ENCODE measurements around the gene MCC. TPM values are rescaled to one million over a fixed set of nuclear protein-coding genes. Genes with fewer than 3 reads are reported as not detected.
A peak's percentile ranks its signal among the peaks of the same experiment; 100 is the strongest.

The MCC gene
- total RNA-seq, 1 experiment from 2014 or later, result 0.60 TPM

DNA sequence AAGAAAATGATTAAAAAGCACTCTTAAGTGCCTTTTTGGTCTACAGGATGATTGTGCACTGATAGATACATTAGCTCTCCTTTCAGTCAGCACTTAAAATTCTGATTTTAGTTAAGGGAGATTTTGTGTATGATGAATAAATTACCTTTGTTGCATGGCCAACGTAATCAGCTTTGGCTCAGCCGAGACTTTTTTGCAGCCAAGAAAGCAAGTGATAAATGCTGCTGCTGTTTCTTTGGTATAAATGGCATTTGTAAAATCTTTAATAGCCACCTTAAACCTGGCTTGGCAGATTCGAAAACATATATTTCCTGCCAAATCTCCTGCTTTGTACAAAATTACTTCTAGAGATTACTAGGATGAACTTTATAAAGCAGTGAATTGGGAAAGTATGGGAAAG lies 364.0 kb downstream of the MCC start:
- CTCF ChIA-PET, result no interaction called here
- Histone ChIP-seq H3K4me3 (ENCODE audit: low read depth, low read length, poor library complexity, severe bottlenecking) (no peak overlapping the region), H3K4me1 (ENCODE audit: insufficient read depth, low read length, poor library complexity, severe bottlenecking) (no peaks in the 10 kb centered on the region), H3K36me3 (ENCODE audit: insufficient read depth, low read length, poor library complexity, severe bottlenecking) (no peaks in the 10 kb centered on the region), H3K9me3 (ENCODE audit: low read depth, low read length, poor library complexity, severe bottlenecking) (no peaks in the 10 kb centered on the region), H3K27ac (ENCODE audit: low read depth, low read length, poor library complexity, severe bottlenecking) (no peak overlapping the region), H3K27me3 (replicated peaks; ENCODE audit: insufficient read depth, low read depth, low read length, poor library complexity) (no peaks in the 10 kb centered on the region)
- TF ChIP-seq EZH2 (IDR thresholded peaks at IDR 0.05; ENCODE audit: borderline replicate concordance, low read depth, low read length, poor library complexity, severe bottlenecking), result no peak
- POLR2A ChIA-PET (ENCODE audit: low non-redundant PET), result no interaction called here
- no TSS peak for BruUV-seq (replicated peaks)
- DNase-seq (ENCODE audit: low spot score), result no peak
- intact Hi-C loops (cut with micrococcal nuclease; ENCODE audit: unreplicated experiment), result no loop called here

GRCh38 chr5:113123618-113124017 lies 364.6 kb downstream of the MCC start:
- CTCF ChIA-PET, result no interaction called here
- no TSS peak for BruUV-seq (replicated peaks)
- no peak overlapping the region for H3K27ac ChIP-seq (ENCODE audit: low read depth, low read length, poor library complexity, severe bottlenecking)
- DNase-seq (ENCODE audit: low spot score), result peak; percentile 30
- POLR2A ChIA-PET (ENCODE audit: low non-redundant PET), result no interaction called here
- H3K4me3 ChIP-seq (ENCODE audit: low read depth, low read length, poor library complexity, severe bottlenecking), result no peak overlapping the region
- no peaks in the 10 kb centered on the region for H3K27me3 ChIP-seq (replicated peaks; ENCODE audit: insufficient read depth, low read depth, low read length, poor library complexity)
- peak; percentile 49 for TF ChIP-seq CTCF (conservative IDR thresholded peaks at IDR 0.05; ENCODE audit: low read depth, low read length)
- no peak for TF ChIP-seq EZH2 (IDR thresholded peaks at IDR 0.05; ENCODE audit: borderline replicate concordance, low read depth, low read length, poor library complexity, severe bottlenecking)
- H3K9me3 ChIP-seq (ENCODE audit: low read depth, low read length, poor library complexity, severe bottlenecking), result no peaks in the 10 kb centered on the region
- H3K36me3 ChIP-seq (ENCODE audit: insufficient read depth, low read length, poor library complexity, severe bottlenecking), result no peaks in the 10 kb centered on the region
- no peaks in the 10 kb centered on the region for H3K4me1 ChIP-seq (ENCODE audit: insufficient read depth, low read length, poor library complexity, severe bottlenecking)
- intact Hi-C loops (cut with micrococcal nuclease; ENCODE audit: unreplicated experiment), result no loop called here

- intact Hi-C loops (cut with micrococcal nuclease; ENCODE audit: unreplicated experiment), result no loop called here
- H3K4me3 ChIP-seq (ENCODE audit: low read depth, low read length, poor library complexity, severe bottlenecking), result no peak overlapping the region
- no peaks in the 10 kb centered on the region for H3K27me3 ChIP-seq (replicated peaks; ENCODE audit: insufficient read depth, low read depth, low read length, poor library complexity)
- H3K9me3 ChIP-seq (ENCODE audit: low read depth, low read length, poor library complexity, severe bottlenecking), result no peaks in the 10 kb centered on the region
- no peaks in the 10 kb centered on the region for H3K36me3 ChIP-seq (ENCODE audit: insufficient read depth, low read length, poor library complexity, severe bottlenecking)
- BruUV-seq (replicated peaks), result no TSS peak
- no peak overlapping the region for H3K27ac ChIP-seq (ENCODE audit: low read depth, low read length, poor library complexity, severe bottlenecking)
- TF ChIP-seq EZH2 (IDR thresholded peaks at IDR 0.05; ENCODE audit: borderline replicate concordance, low read depth, low read length, poor library complexity, severe bottlenecking) (no peak), CTCF (conservative IDR thresholded peaks at IDR 0.05; ENCODE audit: low read depth, low read length) (no peak)
- no peak for DNase-seq (ENCODE audit: low spot score)
- POLR2A ChIA-PET (ENCODE audit: low non-redundant PET), result no interaction called here
- CTCF ChIA-PET, result no interaction called here
- H3K4me1 ChIP-seq (ENCODE audit: insufficient read depth, low read length, poor library complexity, severe bottlenecking), result no peaks in the 10 kb centered on the region
These were observed 366.2 kb downstream of the MCC start for GRCh38 chr5:113122053-113122452.

GRCh38 chr5:113119246-113119924 lies 368.9 kb downstream of the MCC start:
- Histone ChIP-seq H3K9me3 (ENCODE audit: low read depth, low read length, poor library complexity, severe bottlenecking) (no peaks in the 10 kb centered on the region), H3K27ac (ENCODE audit: low read depth, low read length, poor library complexity, severe bottlenecking) (no peak overlapping the region), H3K27me3 (replicated peaks; ENCODE audit: insufficient read depth, low read depth, low read length, poor library complexity) (no peaks in the 10 kb centered on the region), H3K4me1 (ENCODE audit: insufficient read depth, low read length, poor library complexity, severe bottlenecking) (no peaks in the 10 kb centered on the region), H3K36me3 (ENCODE audit: insufficient read depth, low read length, poor library complexity, severe bottlenecking) (no peaks in the 10 kb centered on the region), H3K4me3 (ENCODE audit: low read depth, low read length, poor library complexity, severe bottlenecking) (no peak overlapping the region)
- TF ChIP-seq CTCF (conservative IDR thresholded peaks at IDR 0.05; ENCODE audit: low read depth, low read length), result no peak
- TF ChIP-seq EZH2 (IDR thresholded peaks at IDR 0.05; ENCODE audit: borderline replicate concordance, low read depth, low read length, poor library complexity, severe bottlenecking), result no peak
- intact Hi-C loops (cut with micrococcal nuclease; ENCODE audit: unreplicated experiment), result no loop called here
- POLR2A ChIA-PET (ENCODE audit: low non-redundant PET), result no interaction called here
- no peak for DNase-seq (ENCODE audit: low spot score)
- CTCF ChIA-PET, result no interaction called here
- no TSS peak for BruUV-seq (replicated peaks)

All from A673 (cell line).